Trophoblast cell (in vitro differentiated cells and primary cell): ENCODE data around the gene JMJD4.

Experiments used
- DNase-seq, 2 donors: peaks; one replicate each; pipeline ENCODE4 v3.0.0-alpha.2; 2016
- H2AFZ ChIP-seq: 2 replicates; pipeline ENCODE4 v1.6.1; 2013; ENCODE audit warnings: low read length, moderate library complexity, mild to moderate bottlenecking; ENCODE audit not compliant: insufficient read depth, poor library complexity
- H2AK5ac ChIP-seq: 2 replicates; pipeline ENCODE4 v1.6.1; 2013; ENCODE audit warnings: mild to moderate bottlenecking, low read length
- H2BK120ac ChIP-seq: 2 replicates; pipeline ENCODE4 v1.6.1; 2013; ENCODE audit warnings: low read length, mild to moderate bottlenecking, moderate library complexity; ENCODE audit not compliant: insufficient read depth, poor library complexity
- H2BK12ac ChIP-seq: 2 replicates; pipeline ENCODE4 v1.6.1; 2013; ENCODE audit warnings: mild to moderate bottlenecking, low read length, moderate library complexity
- H2BK5ac ChIP-seq: 2 replicates; pipeline ENCODE4 v1.6.1; 2013; ENCODE audit warnings: low read length, low read depth, moderate library complexity, mild to moderate bottlenecking; ENCODE audit not compliant: poor library complexity
- H3K14ac ChIP-seq: 2 replicates; pipeline ENCODE4 v1.6.1; 2013; ENCODE audit warnings: mild to moderate bottlenecking, low read length
- H3K18ac ChIP-seq: 2 replicates; pipeline ENCODE4 v1.6.1; 2013; ENCODE audit warnings: mild to moderate bottlenecking, low read length
- H3K23ac ChIP-seq: 2 replicates; pipeline ENCODE4 v1.6.1; 2013; ENCODE audit warnings: low read length
- H3K27ac ChIP-seq: 2 replicates; pipeline ENCODE4 v1.5.1; 2013; ENCODE audit warnings: low read depth, mild to moderate bottlenecking, inconsistent platforms, low read length, moderate library complexity
- H3K27me3 ChIP-seq: 2 replicates; pipeline ENCODE4 v1.6.1; 2013; ENCODE audit warnings: inconsistent platforms, mild to moderate bottlenecking, low read length, moderate library complexity; ENCODE audit not compliant: insufficient read depth
- H3K36me3 ChIP-seq, 2 experiments: 1 replicate in 1 of 2; 2 replicates in 1 of 2; pipeline ENCODE4 v1.6.1; 2013; ENCODE audit warnings: low read length in 2 of 2, mild to moderate bottlenecking in 2 of 2, moderate library complexity in 1 of 2; ENCODE audit not compliant: insufficient read depth in 2 of 2, control insufficient read depth in 1 of 2
- H3K4ac ChIP-seq: 2 replicates; pipeline ENCODE4 v1.6.1; 2013; ENCODE audit warnings: low read depth, mild to moderate bottlenecking, low read length, moderate library complexity
- H3K4me1 ChIP-seq, 2 experiments: 1 replicate in 1 of 2; 2 replicates in 1 of 2; pipeline ENCODE4 v1.6.1; 2013; ENCODE audit warnings: low read length in 2 of 2, mild to moderate bottlenecking in 2 of 2, moderate library complexity in 1 of 2; ENCODE audit not compliant: insufficient read depth in 2 of 2, control insufficient read depth in 1 of 2
- H3K4me2 ChIP-seq: 2 replicates; pipeline ENCODE4 v1.6.1; 2013; ENCODE audit warnings: inconsistent platforms, mild to moderate bottlenecking, low read length, moderate library complexity
- H3K4me3 ChIP-seq: 2 replicates; pipeline ENCODE4 v1.5.1; 2013; ENCODE audit warnings: mild to moderate bottlenecking, low read depth, low read length, inconsistent platforms
- H3K79me1 ChIP-seq: one replicate; pipeline ENCODE4 v1.6.1; 2013; ENCODE audit warnings: low read length
- H3K79me2 ChIP-seq: 2 replicates; pipeline ENCODE4 v1.6.1; 2013; ENCODE audit warnings: low read length, mild to moderate bottlenecking; ENCODE audit not compliant: control insufficient read depth, insufficient read depth, poor library complexity
- H3K9ac ChIP-seq: 2 replicates; pipeline ENCODE4 v1.6.1; 2013; ENCODE audit warnings: mild to moderate bottlenecking, low read length
- H3K9me3 ChIP-seq: 2 replicates; pipeline ENCODE4 v1.6.1; 2013; ENCODE audit warnings: low read depth, mild to moderate bottlenecking, control low read depth, inconsistent platforms, low read length; ENCODE audit not compliant: insufficient read depth
- H4K12ac ChIP-seq: 2 replicates; pipeline ENCODE4 v1.6.1; 2013; ENCODE audit warnings: low read depth, mild to moderate bottlenecking, low read length, moderate library complexity
- H4K8ac ChIP-seq: 2 replicates; pipeline ENCODE4 v1.6.1; 2013; ENCODE audit warnings: low read depth, mild to moderate bottlenecking, low read length, moderate library complexity
- H4K91ac ChIP-seq: one replicate; pipeline ENCODE4 v1.6.1; 2013; ENCODE audit warnings: low read depth, mild to moderate bottlenecking, low read length, moderate library complexity
- WGBS: extraction: QIAGEN DNeasy Blood & Tissue Kit; methylation state at CpG from one replicate; pipeline ENCODE4 v1.1.7; 2013; ENCODE audit warnings: missing lambda C conversion rate; ENCODE audit not compliant: insufficient read length, insufficient coverage; ENCODE audit errors: extremely low coverage; 5-methylcytosine and 5-hydroxymethylcytosine counted together

JMJD4 gene

GRCh38 chr1:227761621-227762230 is 26.6 kb upstream of the JMJD4 start:
- Histone ChIP-seq H3K4me3 (no peak overlapping the region), H3K27ac (no peak overlapping the region), H3K79me2 (peaks cover 2% of the 10 kb centered on the region), H3K79me1 (peaks cover 14% of the 10 kb centered on the region), H3K4me1 (peaks cover 39 to 58% of the 10 kb centered on the region in 2 experiments), H4K91ac (peak overlapping the region; percentile 7), H3K9me3 (no peaks in the 10 kb centered on the region), H2AFZ (no peak overlapping the region), H3K14ac (no peak overlapping the region), H4K12ac (no peak overlapping the region), H3K23ac (no peak overlapping the region), H3K4me2 (no peak overlapping the region), H2BK120ac (no peak overlapping the region), H3K18ac (no peak overlapping the region), H3K27me3 (no peaks in the 10 kb centered on the region), H2AK5ac (peak overlapping the region; percentile 10), H2BK5ac (no peak overlapping the region), H3K4ac (no peak overlapping the region), H4K8ac (no peak overlapping the region), H3K36me3 (peaks cover 23 to 33% of the 10 kb centered on the region in 2 experiments), H2BK12ac (peak overlapping the region; percentile 2), H3K9ac (no peak overlapping the region)
- no peak for DNase-seq
- WGBS: no CpG with 5 or more reads among the region's 17 CpGs

GRCh38 chr1:227760377-227760776 is 25.3 kb upstream of the JMJD4 start:
- Histone ChIP-seq H3K79me1 (peaks cover 14% of the 10 kb centered on the region), H3K4ac (peak overlapping the region; percentile 10), H4K12ac (no peak overlapping the region), H2BK5ac (no peak overlapping the region), H2AK5ac (no peak overlapping the region), H3K4me1 (peaks cover 32 to 46% of the 10 kb centered on the region in 2 experiments), H3K79me2 (peaks cover 2% of the 10 kb centered on the region), H3K27me3 (no peaks in the 10 kb centered on the region), H4K8ac (no peak overlapping the region), H3K36me3 (peaks cover 20 to 30% of the 10 kb centered on the region in 2 experiments), H3K14ac (no peak overlapping the region), H3K9me3 (peaks cover 2% of the 10 kb centered on the region), H2AFZ (no peak overlapping the region), H4K91ac (peak overlapping the region; percentile 16), H2BK12ac (no peak overlapping the region), H3K27ac (no peak overlapping the region), H3K18ac (no peak overlapping the region), H3K4me3 (no peak overlapping the region), H2BK120ac (no peak overlapping the region), H3K23ac (no peak overlapping the region), H3K4me2 (no peak overlapping the region), H3K9ac (no peak overlapping the region)
- no peak for DNase-seq
- WGBS: no CpG with 5 or more reads among the region's 9 CpGs

DNA sequence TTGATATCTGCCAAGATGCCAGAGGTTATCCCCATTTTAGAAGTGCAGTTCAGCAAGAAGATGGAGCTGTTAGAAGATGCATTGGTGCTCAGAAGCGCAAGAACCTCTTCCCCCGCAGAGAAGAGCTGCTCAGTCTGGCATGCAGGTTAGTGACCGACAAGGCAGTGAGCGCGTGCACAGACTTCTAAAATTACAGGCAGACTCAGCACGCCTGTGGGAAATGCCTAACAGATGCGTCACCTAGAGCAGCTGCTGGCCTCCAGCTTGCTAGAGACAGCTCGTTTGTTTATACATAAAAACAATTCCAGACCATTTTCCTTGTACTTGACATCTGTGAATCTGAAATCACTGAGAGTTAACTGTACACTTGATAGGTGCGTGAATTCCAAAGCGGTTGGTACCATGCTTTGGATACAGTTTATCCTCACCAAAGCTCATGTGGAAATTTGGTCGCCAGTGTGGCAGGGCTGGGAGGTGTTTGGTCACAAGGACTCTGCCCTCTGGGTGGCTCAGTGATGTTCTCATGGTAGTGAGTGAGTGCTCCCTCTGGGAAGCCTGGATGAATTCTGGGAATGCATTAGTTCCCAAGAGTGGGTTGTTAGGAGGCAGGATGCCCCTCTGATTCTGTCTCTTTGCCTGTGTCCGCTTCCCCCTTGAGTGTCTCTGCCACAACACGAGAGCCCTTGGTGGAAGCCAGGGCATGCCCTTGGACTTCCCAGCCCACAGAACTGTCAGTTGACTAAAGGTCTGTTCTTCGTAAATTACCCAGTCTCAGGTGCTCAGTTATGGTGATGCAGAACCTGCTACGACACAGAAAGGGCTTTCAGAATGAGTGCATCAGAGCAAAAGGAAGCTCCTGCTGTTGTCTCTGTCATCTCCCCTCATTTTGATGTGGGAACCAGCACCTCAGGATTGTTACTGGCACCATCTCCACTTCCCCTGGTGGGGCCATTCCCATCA is 24.5 kb upstream of the JMJD4 start:
- Histone ChIP-seq H3K14ac (no peak overlapping the region), H3K18ac (no peak overlapping the region), H3K79me2 (peaks cover 2% of the 10 kb centered on the region), H3K4me1 (peaks cover 32 to 38% of the 10 kb centered on the region in 2 experiments), H4K91ac (no peak overlapping the region), H3K9ac (no peak overlapping the region), H3K23ac (no peak overlapping the region), H3K27ac (peak overlapping the region; percentile 70), H3K79me1 (peaks cover 14% of the 10 kb centered on the region), H2AFZ (no peak overlapping the region), H2BK5ac (peak overlapping the region; percentile 21), H2AK5ac (no peak overlapping the region), H4K8ac (peak overlapping the region; percentile 1), H2BK120ac (peak overlapping the region; percentile 17), H3K27me3 (no peaks in the 10 kb centered on the region), H3K4me2 (peak overlapping the region; percentile 33), H4K12ac (no peak overlapping the region), H3K9me3 (peaks cover 2% of the 10 kb centered on the region), H3K36me3 (peaks cover 20 to 24% of the 10 kb centered on the region in 2 experiments), H3K4me3 (no peak overlapping the region), H3K4ac (no peak overlapping the region), H2BK12ac (peak overlapping the region; percentile 48)
- no CpG with 5 or more reads among the region's 15 CpGs for WGBS
- DNase-seq: peak; percentile 96 to 97

- Histone ChIP-seq H3K27me3 (no peaks in the 10 kb centered on the region), H3K9me3 (peaks cover 2% of the 10 kb centered on the region), H4K8ac (no peak overlapping the region), H2AK5ac (no peak overlapping the region), H2BK120ac (no peak overlapping the region), H2BK5ac (no peak overlapping the region), H3K4me3 (no peak overlapping the region), H3K36me3 (peaks cover 25 to 29% of the 10 kb centered on the region in 2 experiments), H3K79me2 (peaks cover 2% of the 10 kb centered on the region), H2BK12ac (no peak overlapping the region), H3K79me1 (peaks cover 11% of the 10 kb centered on the region), H3K23ac (no peak overlapping the region), H2AFZ (no peak overlapping the region), H3K4ac (no peak overlapping the region), H4K91ac (peak overlapping the region; percentile 29), H4K12ac (no peak overlapping the region), H3K4me1 (peaks cover 29 to 31% of the 10 kb centered on the region in 2 experiments), H3K9ac (no peak overlapping the region), H3K18ac (no peak overlapping the region), H3K14ac (no peak overlapping the region), H3K27ac (no peak overlapping the region), H3K4me2 (no peak overlapping the region)
- no CpG with 5 or more reads among the region's 6 CpGs for WGBS
- no peak for DNase-seq
Measured at GRCh38 chr1:227758366-227758765, 23.3 kb upstream of the JMJD4 start.
